NK-92 treated with Interleukin-12 subunit alpha and Interleukin-12 subunit beta, amount 100 ng/mL, for 24 hours (cell line): ENCODE data around the gene PTK6.
"Not testable (repeated sequence)": the region's sequence is repeated elsewhere in the genome, so short reads cannot be mapped to it uniquely, and the experiment has no call there.

Experiments used
- DNase-seq: peaks from one replicate; lab custom pipeline; 2025; lab: John Stamatoyannopoulos, UW

PTK6 gene

DNA sequence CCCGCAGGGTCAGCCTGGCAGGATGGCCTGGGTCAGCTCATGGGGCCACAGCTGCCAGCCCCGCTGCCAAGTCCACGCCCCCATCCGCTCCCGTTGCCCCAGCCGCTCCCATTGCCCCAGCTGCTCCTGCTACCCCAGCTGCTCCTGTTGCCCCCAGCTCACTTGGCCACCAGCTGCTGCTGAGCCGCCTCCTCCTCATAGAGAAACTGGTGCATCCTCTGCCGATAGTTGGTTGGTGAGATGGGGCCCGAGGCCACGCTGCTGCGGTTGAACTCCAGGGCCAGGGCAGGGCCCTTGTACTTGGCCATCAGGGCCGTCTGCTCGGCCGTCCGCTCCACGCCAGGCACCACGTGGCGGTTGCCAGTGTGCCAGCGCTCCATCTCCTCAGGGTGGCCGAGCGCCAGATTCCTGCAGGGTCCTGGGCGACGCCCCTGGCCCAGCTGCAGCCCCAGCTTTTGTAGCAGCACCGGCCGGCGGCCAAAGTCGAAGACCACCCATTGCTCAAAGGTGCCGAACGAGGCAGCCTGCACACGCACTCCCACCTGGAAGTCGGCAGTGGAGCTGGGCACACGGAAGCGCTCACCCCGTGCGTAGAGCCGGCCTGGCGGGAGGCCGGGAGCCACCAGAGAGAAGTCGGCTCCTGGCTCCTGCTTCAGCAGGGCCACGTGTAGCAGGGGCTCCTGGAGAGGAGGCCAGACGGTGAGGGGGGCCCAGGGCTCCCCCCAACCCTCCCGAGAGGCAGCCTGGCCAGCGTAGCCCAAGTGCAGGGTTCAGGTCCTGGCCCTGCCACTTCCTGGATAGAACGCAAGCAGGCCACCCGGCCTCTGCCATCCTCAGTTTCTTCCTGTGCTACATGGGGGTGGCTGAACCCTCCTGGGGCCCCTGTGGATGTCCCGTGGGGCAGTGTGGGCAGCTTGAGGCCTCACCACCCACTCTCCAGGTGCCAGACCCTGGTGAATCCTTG, 32.1 kb upstream of the PTK6 start:
- no peak for DNase-seq

DNA sequence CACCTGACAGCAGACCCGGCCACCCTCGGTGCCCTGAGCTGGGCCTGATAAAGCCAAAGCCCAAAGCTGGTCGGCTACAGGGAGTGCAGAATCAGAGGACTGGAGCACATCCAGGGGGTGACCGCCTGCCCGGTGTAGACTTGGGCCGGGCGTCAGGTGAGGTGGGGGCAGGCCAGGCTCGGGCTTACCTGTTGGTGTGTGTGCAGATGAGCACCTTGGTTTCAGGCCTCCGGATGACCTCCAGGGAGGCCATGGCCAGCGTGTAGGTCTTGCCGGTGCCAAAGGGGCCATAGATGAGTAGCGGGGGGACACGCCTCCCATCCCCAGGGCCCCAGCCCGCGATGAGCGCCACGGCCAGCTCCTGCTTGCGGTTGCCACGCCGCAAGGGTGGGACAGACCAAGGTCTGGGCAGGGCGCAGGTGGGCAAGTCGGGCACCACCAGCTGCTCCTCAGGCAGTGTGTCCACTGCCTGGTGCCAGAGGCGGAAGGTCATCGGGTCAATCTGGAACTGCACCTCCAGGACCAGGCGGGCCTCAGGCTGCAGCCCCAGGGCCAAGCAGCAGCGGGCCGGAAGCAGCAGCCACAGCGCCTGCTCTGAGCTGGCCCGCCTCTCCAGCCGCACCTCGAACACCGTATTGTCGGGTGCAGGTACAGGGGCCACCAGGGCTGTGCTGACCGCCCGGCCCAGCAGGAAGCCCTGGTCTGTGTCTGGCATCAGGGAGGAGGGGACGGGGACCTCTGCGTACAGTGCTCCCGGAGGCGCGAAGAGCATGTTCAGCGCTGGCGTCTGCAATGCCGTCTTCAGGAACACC, 31.2 kb upstream of the PTK6 start:
- DNase-seq: no peak

DNA sequence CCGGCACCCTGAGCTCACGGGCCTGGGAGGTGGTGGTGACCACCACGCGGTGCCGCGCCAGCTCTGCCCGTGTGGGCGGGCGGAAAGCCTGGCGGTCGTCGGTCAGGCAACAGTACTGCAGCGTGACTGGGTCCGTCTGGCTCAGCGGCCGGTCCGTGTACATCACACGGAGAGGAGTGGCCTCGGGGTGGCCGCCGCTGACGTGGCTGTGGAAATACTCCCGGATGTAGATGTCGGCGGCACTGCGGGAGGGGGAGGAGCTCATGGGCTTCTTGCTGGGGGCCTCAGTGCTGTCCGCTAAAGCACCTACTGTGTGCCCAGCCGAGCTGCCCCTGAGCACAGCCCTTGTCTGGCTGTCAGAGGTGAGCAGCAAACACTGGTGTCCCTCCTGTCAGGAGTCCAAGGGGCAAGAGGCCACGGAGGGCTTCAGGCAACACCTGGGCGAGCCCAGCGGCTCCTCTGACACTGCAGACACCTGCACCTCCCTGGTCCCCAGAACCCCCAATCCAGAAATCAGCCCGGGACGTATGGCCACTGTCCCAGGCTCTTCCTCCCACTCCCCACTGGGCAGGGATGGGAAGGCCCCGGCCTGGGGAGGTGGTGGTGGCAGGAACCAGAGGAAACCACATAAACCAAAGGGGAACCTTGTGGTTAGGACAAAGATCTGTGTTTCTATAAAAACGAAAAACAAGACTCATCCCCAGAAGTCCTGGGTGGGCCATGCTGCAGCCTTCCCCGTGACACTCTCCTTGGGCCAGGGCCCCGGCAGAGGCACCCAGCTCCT, 30.4 kb upstream of the PTK6 start:
- DNase-seq: no peak

DNA sequence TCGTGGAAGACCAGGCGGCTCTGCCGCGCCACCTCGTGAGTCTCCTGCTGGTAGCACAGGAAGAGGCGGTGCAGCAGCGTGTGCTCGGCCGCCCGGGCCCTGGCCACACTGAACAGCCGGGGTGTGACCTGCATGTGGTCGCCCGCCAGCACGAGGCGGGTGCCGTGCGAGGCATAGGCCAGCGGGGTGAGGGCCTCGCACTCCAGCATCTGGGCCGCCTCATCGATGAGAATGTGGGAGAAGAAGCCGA, 29.9 kb upstream of the PTK6 start:
- no peak for DNase-seq

- DNase-seq: no peak
Observed at GRCh38 chr20:63566395-63567135, 29.4 kb upstream of the PTK6 start.

- no peak for DNase-seq
Observed at GRCh38 chr20:63565699-63566335, 28.6 kb upstream of the PTK6 start.

- DNase-seq: no peak
Observed at GRCh38 chr20:63565021-63565698, 28.0 kb upstream of the PTK6 start.

DNA sequence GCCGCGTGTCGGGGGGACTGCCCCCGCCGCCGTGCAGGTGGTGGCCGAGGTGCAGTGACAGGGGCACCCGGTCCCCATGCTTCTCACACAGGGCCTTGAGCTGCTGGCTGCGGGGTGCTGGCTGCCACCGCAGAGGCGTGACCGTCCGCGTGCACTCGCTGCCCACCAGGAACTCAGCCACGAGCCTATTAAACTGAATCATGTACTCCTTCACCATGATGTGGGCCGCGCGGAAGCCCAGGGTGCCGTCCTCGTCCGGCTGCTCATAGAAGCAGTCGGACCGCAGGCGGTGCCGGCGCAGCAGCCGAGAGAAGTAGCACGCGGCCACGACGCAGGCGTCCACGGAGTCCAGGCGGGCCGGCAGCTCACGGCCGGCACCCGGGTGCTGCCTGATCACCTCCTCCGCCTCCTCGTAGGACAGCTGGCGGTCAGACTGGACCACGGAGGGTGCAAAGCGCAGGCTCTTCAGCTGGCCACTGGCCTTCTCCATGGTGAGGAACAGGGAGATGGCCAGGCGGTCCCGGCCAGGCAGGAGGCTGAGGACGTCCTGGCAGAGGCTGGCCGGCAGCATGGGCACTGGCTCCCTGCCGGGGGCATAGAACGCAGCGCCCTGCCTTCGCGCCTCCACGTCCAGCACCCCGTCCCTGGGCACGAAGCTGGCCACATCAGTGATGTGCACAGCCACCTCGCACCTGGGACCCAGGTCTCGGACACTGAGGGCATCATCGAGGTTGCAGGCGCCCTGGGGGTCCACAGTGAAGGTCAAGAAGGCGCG, 27.0 kb upstream of the PTK6 start:
- DNase-seq: no peak

DNA sequence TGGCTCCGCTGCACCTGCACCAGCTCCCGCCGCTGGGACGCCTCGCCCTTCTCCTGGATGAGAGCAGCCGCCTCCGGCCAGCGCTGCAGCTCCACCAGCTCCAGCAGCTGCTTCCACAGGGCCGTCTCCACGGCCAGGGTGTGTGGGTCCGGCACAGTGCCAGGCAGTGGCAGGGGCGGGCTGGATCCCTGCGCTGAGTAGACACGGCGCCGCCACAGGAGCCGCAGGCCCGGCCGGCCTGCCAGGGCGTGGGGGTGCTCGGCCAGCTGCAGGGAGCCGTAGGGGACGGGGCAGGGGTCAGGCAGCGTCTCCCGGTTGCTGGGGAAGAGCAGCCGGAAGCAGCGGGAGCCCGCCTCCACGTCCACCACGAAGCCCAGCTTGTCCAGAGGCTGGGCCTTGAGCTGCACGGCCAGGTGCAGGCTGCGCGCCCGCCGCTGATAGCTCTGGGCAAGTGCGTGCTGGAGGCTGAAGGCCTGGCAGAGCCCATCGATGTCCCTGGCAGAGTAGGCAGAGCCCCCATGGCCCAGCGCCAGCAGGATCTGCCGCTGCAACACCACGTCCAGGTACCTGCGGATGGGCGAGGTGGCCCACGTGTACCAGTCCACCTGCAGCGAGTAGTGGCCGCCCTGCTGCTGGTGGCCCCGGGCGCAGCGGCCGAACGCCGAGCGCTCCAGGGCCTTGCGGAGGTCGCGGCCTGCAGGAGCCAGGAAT, 26.2 kb upstream of the PTK6 start:
- no peak for DNase-seq

DNA sequence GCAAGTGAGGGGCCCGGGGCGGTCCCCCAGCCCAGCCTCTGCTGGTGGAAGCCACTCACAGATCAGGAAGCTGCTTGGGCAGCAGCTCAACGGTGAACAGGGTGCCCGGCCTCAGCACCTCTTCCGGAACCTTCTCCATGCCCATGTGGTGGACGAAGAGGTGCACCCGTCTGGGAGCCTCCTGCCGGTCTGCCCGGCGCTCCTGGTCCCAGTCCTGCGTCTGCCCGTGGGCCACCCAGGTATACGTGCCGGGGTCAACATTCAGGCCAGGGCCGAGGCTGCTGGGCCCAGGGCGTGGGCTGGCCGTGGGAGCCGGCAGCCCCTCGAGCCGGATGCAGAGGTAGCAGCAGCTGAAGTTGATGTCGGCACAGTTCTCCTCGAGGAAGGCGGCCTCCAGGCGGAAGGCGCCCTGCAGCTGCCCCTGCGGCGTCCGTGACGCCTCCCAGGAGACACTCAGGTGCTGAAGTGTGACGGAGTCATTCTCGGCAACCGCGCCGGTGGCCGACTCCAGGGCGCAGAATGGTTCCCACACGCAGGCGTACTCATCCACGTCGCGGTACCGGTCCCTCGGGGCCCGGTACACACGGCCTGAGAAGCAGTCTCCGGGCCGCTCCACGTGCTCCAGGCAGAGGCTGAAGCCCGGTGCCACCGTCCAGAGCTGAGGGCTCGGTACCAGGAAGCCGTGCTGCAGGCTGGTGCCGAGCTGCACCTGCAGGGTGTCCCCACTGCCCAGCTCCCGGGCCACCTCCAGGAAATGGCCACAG, 25.5 kb upstream of the PTK6 start:
- DNase-seq: no peak

DNA sequence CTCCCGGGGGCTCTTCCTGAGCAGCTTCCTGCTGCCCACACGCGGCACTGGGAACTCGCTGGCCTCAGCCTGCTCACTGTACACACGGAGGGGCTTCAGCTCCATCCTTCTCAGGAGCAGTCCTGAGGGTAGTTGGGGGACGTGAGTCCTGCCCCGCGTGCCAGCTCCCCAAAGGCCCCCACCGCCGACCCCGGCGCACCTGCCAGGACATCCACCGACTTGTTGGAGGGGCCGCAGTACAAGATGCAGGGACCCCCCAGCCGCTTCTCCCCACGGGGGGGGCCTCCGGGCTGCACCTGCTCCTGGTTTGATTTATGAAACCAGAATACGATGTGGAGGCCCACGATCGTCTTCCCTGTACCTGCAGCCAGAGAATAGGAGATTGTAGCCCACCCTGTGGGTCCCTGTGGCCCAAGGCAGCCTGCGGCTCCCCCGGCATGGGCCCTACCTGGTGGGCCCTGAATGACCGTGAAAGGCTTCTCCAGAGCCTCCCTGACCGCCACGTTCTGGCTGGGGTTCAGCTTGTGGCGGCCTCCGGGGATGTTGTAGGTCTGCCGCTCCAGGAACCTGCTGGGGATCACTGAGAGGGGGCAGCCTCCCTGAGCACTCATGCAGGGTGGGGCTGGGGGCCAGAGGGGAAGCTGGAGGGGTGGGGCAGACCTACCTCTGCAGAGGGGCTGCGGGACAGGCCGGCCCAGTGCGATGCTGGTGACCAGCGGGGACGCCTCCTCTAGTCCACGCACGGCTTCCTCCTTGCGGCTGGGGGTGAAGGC, 24.6 kb upstream of the PTK6 start:
- no peak for DNase-seq

GRCh38 chr20:63560856-63561609, 23.9 kb upstream of the PTK6 start:
- no peak for DNase-seq

GRCh38 chr20:63560333-63560805, 23.2 kb upstream of the PTK6 start:
- no peak for DNase-seq

DNA sequence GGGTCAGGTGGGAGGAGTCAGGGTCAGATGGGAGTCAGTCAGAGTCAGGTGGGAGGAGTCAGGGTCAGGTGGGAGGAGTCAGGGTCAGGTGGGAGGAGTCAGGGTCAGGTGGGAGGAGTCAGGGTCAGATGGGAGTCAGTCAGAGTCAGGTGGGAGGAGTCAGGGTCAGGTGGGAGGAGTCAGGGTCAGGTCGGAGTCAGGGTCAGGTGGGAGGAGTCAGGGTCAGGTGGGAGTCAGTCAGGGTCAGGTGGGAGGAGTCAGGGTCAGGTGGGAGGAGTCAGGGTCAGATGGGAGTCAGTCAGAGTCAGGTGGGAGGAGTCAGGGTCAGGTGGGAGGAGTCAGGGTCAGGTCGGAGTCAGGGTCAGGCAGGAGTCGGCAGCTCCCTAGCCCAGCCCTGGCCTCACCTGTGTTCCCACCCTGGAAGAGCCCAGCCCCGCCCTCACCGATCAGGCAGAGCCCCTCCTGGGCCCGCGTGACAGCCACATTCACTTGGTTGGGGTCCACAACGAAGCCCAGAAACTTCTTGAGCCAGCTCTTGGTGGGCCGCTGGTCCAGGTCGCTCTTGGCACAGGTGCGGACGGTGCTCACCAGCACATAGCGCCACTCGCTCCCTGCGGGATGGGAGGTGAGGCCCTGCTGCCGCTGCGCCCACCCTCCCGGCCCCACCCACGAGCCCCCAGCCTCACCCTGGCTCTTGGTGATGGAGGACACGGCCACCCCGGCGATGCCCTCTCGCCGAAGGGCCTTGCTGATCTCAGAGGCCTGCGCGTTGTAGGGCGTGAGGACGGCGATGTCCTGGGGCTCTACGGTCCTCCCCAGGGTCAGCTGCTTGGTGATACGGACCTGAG, 22.5 kb upstream of the PTK6 start:
- not testable (repeated sequence) for DNase-seq

- DNase-seq: no peak
Observed at GRCh38 chr20:63558804-63559484, 21.8 kb upstream of the PTK6 start.
